Neural progenitor cell (in vitro differentiated cells): ENCODE data around the gene INKA2. TPM values are rescaled to one million over a fixed set of nuclear protein-coding genes. Genes with fewer than 3 reads are reported as not detected.

ENCODE experiments used
- DNase-seq: peaks from one replicate; pipeline ENCODE4 v3.0.0-alpha.2; 2016; ENCODE audit warnings: low spot score
- H2AFZ ChIP-seq: fragments of 200-600 bp; sonication (generic); replicated peaks from 2 replicates; pipeline ENCODE4 v1.6.1; 2016; ENCODE audit warnings: antibody characterized with exemption
- H3F3A ChIP-seq: fragments of 200-600 bp; sonication (generic); 2 replicates; pipeline ENCODE4 v1.6.1; 2016; ENCODE audit warnings: antibody characterized with exemption, low read depth
- H3K27ac ChIP-seq: fragments of 200-600 bp; sonication (generic); 2 replicates; pipeline ENCODE4 v1.5.1; 2016; ENCODE audit warnings: mild to moderate bottlenecking
- H3K27me3 ChIP-seq: fragments of 200-600 bp; sonication (generic); 2 replicates; pipeline ENCODE4 v1.6.1; 2016; ENCODE audit warnings: mild to moderate bottlenecking, moderate library complexity
- H3K36me3 ChIP-seq: fragments of 200-600 bp; sonication (generic); 2 replicates; pipeline ENCODE4 v1.5.1; 2016
- H3K4me1 ChIP-seq: fragments of 200-600 bp; sonication (generic); 2 replicates; pipeline ENCODE4 v1.6.1; 2016; ENCODE audit warnings: mixed run types
- H3K4me2 ChIP-seq: fragments of 200-600 bp; sonication (generic); 2 replicates; pipeline ENCODE4 v1.6.1; 2016
- H3K4me3 ChIP-seq: fragments of 200-600 bp; sonication (generic); 2 replicates; pipeline ENCODE4 v1.5.1; 2016
- H3K79me2 ChIP-seq: fragments of 200-600 bp; sonication (generic); 2 replicates; pipeline ENCODE4 v1.6.1; 2016; ENCODE audit warnings: low read depth
- H3K9ac ChIP-seq: fragments of 200-600 bp; sonication (generic); 2 replicates; pipeline ENCODE4 v1.6.1; 2016
- H3K9me3 ChIP-seq: fragments of 200-600 bp; sonication (generic); 2 replicates; pipeline ENCODE4 v1.5.1; 2016; ENCODE audit warnings: low read depth
- H4K20me1 ChIP-seq: fragments of 200-600 bp; sonication (generic); 2 replicates; pipeline ENCODE4 v1.6.1; 2016; ENCODE audit warnings: low read depth
- H3K27ac Mint-ChIP-seq: 3 replicates; pipeline ENCODE4 v1.8.0; 2021; ENCODE audit warnings: mixed read lengths
- H3K27me3 Mint-ChIP-seq: 2 replicates; pipeline ENCODE4 v1.8.0; 2022; ENCODE audit warnings: low read depth, mild to moderate bottlenecking, inconsistent platforms, moderate library complexity, mixed read lengths; ENCODE audit not compliant: insufficient read depth
- H3K36me3 Mint-ChIP-seq: 3 replicates; pipeline ENCODE4 v1.8.0; 2021; ENCODE audit warnings: mixed read lengths
- H3K4me1 Mint-ChIP-seq: 3 replicates; pipeline ENCODE4 v1.8.0; 2021; ENCODE audit warnings: mixed read lengths
- H3K4me3 Mint-ChIP-seq: 3 replicates; pipeline ENCODE4 v1.8.0; 2021; ENCODE audit warnings: mild to moderate bottlenecking, moderate library complexity, mixed read lengths
- H3K9me3 Mint-ChIP-seq: 3 replicates; pipeline ENCODE4 v1.8.0; 2020; ENCODE audit warnings: mixed read lengths
- EZH2 ChIP-seq: fragments of 200-600 bp; sonication (generic); IDR thresholded peaks from 2 replicates; pipeline ENCODE4 v1.6.1; 2017; ENCODE audit warnings: antibody characterized with exemption, mild to moderate bottlenecking, moderate library complexity
- EZH2phosphoT487 ChIP-seq: fragments of 200-600 bp; sonication (generic); IDR thresholded peaks from 2 replicates; pipeline ENCODE4 v1.6.1; 2017; ENCODE audit warnings: antibody characterized with exemption
- total RNA-seq: library from RNA; depleted of rRNA; stranded (reverse); fragments of >200 nt; gene quantifications from 2 replicates; pipeline ENCODE4 v1.2.3, GENCODE V29; 2015; ENCODE audit warnings: low replicate concordance
- TF ChIP-seq, protein P1 (sequence below): fragments of 200-600 bp; sonication (generic); IDR thresholded peaks from 2 replicates; pipeline ENCODE4 v1.5.1; 2017; ENCODE audit warnings: antibody characterized with exemption, mild to moderate bottlenecking

Gene INKA2
- total RNA-seq, 1 donor from 2014 or later, result not detected

DNA sequence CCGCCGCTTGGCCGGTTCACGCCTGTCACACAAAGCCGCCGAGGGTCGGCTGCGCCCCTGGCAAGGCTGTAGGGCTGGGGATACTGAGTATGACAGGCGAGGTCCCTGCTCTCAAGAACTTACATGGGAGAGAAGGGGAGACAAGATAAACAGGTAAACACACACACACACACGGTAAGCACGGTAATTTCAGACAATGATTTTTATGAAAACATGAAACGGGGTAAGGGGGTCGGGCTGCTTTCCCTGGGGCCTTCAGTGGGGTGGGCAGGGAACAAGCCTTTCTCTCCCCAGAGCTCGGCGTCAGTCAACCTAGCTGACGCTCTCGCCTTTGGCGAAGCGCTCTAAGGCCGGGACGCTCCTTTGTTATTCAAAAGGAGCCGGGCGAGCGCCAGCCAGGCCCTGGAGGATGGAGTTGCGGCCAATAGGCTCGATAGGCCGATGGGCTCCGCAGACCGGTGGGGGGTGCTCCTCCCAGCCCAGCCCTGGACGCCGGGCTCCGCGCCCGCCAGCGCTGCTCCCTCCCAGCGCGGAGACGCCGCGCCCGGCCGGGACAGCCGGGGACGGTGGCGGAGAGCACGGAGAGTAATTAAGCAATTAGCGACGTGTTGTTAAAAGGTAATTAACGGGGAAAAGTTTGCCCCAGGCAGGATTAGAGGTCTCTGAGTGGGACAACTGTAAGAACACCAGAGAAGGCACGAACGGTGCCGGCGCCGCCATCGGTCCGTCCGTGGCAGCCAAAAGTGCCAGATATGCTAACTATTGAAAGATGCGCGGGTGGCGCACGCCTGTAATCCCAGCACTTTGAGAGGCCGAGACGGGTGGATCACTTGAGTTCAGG, 950 bp upstream of the INKA2 start:
- Mint-ChIP-seq H3K4me3 (peak overlapping the region; percentile 87), H3K9me3 (no peaks in the 10 kb centered on the region), H3K4me1 (peaks cover 6% of the 10 kb centered on the region), H3K27ac (peak overlapping the region; percentile 68), H3K27me3 (peaks cover 34% of the 10 kb centered on the region), H3K36me3 (no peaks in the 10 kb centered on the region)
- Histone ChIP-seq H4K20me1 (peaks cover 31% of the 10 kb centered on the region), H3K4me2 (peak overlapping the region; percentile 93), H3K4me3 (peak overlapping the region; percentile 57), H3K9me3 (no peaks in the 10 kb centered on the region), H2AFZ (peak overlapping the region; percentile 90), H3F3A (peaks cover 56% of the 10 kb centered on the region), H3K27me3 (peaks cover 18% of the 10 kb centered on the region), H3K36me3 (no peaks in the 10 kb centered on the region), H3K79me2 (peaks cover 19% of the 10 kb centered on the region), H3K27ac (peak overlapping the region; percentile 43), H3K4me1 (peaks cover 33% of the 10 kb centered on the region), H3K9ac (no peak overlapping the region)
- TF ChIP-seq EZH2phosphoT487 (no peak), EZH2 (peak; percentile 63)
- peak; percentile 96 for DNase-seq

DNA sequence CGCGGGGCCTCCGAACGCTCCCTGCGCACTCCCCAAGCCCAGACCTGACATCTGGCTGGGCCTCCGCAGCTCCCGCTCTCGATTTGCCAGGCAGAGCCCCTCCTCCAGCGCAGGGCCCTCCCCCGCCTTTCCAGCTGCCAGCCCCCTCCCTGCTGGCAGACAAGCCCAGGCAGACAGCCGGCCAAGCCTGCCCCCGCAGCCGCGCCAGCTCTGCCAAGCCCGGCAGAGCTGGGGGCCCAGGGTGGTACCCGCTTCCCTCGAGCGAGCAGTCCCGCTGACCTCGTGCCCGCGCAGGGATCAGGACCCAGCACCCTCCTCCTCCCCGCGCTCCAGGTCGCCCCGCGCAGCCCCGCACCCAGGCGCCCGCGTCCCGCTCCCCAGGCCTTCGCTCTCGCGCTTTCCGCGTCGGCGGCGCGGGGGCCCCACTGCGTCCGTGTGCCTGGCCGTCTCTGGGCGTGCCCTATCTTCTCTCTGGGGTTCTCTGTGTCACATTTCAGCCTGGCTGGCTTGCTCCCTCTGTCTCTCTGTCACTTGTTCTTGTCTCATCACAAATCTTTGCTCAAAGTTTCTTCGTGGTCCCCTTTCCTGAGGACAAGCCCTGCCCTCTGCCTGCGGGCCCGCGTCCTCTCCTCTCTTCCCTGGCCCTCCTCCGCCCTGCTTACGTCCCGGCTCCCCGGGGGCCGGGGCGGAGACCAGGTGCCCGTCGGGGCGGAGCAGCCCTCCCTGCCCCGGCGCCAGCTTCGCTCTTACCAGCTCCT, 580 bp downstream of the INKA2 start:
- H3K4me1 Mint-ChIP-seq, result peaks cover 8% of the 10 kb centered on the region
- peak overlapping the region; percentile 88 for H3K4me3 Mint-ChIP-seq
- no peak overlapping the region for H3K27ac Mint-ChIP-seq

DNA sequence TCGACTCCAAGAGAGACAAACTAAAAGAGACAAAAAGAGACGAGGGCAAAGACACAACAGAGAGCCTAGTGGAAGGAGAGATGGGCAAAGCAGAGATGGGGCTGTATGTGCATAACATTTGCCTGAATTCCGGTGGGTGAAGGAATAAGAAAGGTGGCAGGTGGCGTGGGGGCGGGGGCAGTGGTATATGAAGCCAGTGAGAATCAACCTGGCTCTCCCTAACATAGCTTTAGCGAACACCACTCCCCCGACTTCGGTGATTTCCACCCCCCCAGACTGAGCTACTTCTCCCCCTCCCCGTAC, 1.1 kb downstream of the INKA2 start:
- peaks cover 11% of the 10 kb centered on the region for H3K4me1 Mint-ChIP-seq
- Histone ChIP-seq H3K27me3 (peaks cover 18% of the 10 kb centered on the region), H3K9ac (no peak overlapping the region), H3K4me3 (peak overlapping the region; percentile 57), H3K4me2 (peak overlapping the region; percentile 93), H3K4me1 (peaks cover 43% of the 10 kb centered on the region), H3K9me3 (no peaks in the 10 kb centered on the region), H3K79me2 (peaks cover 27% of the 10 kb centered on the region), H4K20me1 (peaks cover 31% of the 10 kb centered on the region), H3K27ac (no peak overlapping the region), H2AFZ (no peak overlapping the region), H3F3A (peaks cover 56% of the 10 kb centered on the region), H3K36me3 (no peaks in the 10 kb centered on the region)
- H3K4me3 Mint-ChIP-seq, result peak overlapping the region; percentile 78
- no peaks in the 10 kb centered on the region for H3K36me3 Mint-ChIP-seq
- peaks cover 32% of the 10 kb centered on the region for H3K27me3 Mint-ChIP-seq
- no peaks in the 10 kb centered on the region for H3K9me3 Mint-ChIP-seq
- no peak overlapping the region for H3K27ac Mint-ChIP-seq
- TF ChIP-seq EZH2, result no peak
- no peak for TF ChIP-seq EZH2phosphoT487
- TF ChIP-seq, protein P1, sequence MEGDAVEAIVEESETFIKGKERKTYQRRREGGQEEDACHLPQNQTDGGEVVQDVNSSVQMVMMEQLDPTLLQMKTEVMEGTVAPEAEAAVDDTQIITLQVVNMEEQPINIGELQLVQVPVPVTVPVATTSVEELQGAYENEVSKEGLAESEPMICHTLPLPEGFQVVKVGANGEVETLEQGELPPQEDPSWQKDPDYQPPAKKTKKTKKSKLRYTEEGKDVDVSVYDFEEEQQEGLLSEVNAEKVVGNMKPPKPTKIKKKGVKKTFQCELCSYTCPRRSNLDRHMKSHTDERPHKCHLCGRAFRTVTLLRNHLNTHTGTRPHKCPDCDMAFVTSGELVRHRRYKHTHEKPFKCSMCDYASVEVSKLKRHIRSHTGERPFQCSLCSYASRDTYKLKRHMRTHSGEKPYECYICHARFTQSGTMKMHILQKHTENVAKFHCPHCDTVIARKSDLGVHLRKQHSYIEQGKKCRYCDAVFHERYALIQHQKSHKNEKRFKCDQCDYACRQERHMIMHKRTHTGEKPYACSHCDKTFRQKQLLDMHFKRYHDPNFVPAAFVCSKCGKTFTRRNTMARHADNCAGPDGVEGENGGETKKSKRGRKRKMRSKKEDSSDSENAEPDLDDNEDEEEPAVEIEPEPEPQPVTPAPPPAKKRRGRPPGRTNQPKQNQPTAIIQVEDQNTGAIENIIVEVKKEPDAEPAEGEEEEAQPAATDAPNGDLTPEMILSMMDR, result no peak
- DNase-seq, result no peak

More for the DNA sequence above, 580 bp downstream of the INKA2 start:
- H3K9me3 Mint-ChIP-seq, result no peaks in the 10 kb centered on the region
- no peaks in the 10 kb centered on the region for H3K36me3 ChIP-seq
- DNase-seq, result peak; percentile 81
- peaks cover 31% of the 10 kb centered on the region for H4K20me1 ChIP-seq
- TF ChIP-seq EZH2 (peak; percentile 26), EZH2phosphoT487 (no peak)
- TF ChIP-seq, protein P1, result no peak
- H3K4me2 ChIP-seq, result peak overlapping the region; percentile 93
- H3F3A ChIP-seq, result peaks cover 56% of the 10 kb centered on the region
- peak overlapping the region; percentile 57 for H3K4me3 ChIP-seq
- no peaks in the 10 kb centered on the region for H3K36me3 Mint-ChIP-seq
- H3K79me2 ChIP-seq, result peaks cover 27% of the 10 kb centered on the region
- H3K9me3 ChIP-seq, result no peaks in the 10 kb centered on the region
- H3K4me1 ChIP-seq, result peaks cover 40% of the 10 kb centered on the region
- peaks cover 18% of the 10 kb centered on the region for H3K27me3 ChIP-seq
- peak overlapping the region; percentile 38 for H2AFZ ChIP-seq
- peaks cover 33% of the 10 kb centered on the region for H3K27me3 Mint-ChIP-seq
- no peak overlapping the region for H3K27ac ChIP-seq
- H3K9ac ChIP-seq, result no peak overlapping the region
